Left renal pelvis (tissue), 4 donors: ENCODE results near the gene NUBP1. TPM values are rescaled to one million over a fixed set of nuclear protein-coding genes. Genes with fewer than 3 reads are reported as not detected.

ENCODE experiments used
- DNase-seq, 4 donors: peaks; one replicate each; pipeline ENCODE4 v3.0.0-alpha.2; 2013; ENCODE audit warnings: low read depth in 4 of 4, low spot score in 3 of 4
- polyA plus RNA-seq, 4 donors: library from polyadenylated mRNA; unstranded; fragments of 120-200 nt; gene quantifications; one replicate each; pipeline ENCODE4 v1.2.1, GENCODE V29; 2013; ENCODE audit not compliant: insufficient read length in 4 of 4

NUBP1 gene
- polyA plus RNA-seq, 4 donors = 25.1 to 37.6 (median 30.6) TPM

DNA sequence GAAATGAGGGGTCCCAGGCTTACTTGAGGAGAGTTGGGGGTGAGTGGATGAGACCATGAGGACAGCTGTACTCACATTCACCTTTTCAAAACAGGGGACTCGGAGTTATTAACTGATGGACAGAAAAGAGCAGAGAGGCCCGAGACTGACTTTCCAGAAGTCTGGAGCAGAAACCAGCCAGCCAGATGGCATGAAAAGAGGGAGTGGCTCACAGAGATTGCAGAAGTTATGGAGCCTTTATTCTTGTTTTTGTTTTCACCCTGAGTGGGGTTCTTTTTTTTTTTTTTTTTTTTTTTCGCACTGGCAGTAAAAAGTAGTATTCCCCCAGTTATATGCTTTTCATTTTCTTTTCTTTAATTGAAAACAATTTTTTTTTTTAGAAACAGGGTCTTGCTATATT is 56.1 kb downstream of the NUBP1 start:
- DNase-seq = no peak

DNA sequence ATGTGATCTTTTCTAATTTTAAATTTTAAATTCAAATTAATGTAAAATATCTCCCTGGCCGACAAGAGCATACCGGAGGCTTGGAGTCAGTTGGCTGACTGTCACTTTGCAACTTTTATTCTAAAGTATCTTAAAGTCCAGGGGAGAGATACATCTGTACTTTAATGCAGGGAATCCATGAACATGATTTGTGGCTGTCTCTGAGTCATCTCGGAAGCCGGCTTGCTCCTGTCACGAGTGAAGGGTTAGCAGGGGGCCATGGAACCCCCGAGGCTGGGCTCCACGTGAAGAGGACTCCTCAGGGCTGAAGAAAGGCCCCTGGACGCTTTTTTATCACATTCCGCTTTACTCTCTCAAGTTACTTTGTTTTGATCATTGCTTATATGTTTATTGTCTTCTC is 61.7 kb downstream of the NUBP1 start:
- no peak for DNase-seq

DNA sequence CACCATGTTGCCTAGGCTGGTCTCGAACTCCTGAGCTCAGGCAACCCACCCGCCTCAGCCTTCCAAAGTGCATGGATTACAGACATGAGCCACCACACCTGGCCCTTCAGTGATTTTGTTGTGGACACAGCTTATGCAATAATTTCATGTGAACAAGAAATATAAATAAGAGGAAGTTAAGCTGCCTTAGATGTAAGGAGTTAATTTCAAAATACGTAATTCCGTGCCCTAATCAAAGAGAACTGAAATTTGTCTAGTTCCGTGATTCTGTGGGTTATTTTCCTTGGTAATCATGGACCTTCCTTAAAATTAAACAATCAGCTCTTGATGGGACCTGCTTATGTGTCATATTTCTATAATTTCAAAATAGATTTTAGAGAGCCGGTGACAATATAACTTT is 63.1 kb downstream of the NUBP1 start:
- DNase-seq = no peak

DNA sequence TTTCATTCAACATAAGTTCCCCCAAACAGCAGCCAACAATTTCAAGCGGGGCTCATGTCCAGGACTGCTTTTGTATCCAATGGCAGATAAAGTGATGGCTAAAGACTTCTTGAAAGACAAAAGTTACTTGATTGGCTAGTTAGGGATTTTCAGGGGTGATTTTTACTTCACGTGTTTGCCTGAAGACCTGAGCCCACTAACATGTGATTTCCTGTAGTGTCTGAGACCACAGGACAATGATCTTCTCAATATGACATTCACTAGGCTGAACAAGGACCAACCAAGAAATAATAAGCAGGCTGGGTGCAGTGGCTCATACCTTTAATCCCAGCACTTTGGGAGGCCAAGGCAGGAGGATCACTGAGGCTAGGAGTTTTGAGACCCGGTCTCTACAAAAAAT is 64.6 kb downstream of the NUBP1 start:
- DNase-seq = no peak

DNA sequence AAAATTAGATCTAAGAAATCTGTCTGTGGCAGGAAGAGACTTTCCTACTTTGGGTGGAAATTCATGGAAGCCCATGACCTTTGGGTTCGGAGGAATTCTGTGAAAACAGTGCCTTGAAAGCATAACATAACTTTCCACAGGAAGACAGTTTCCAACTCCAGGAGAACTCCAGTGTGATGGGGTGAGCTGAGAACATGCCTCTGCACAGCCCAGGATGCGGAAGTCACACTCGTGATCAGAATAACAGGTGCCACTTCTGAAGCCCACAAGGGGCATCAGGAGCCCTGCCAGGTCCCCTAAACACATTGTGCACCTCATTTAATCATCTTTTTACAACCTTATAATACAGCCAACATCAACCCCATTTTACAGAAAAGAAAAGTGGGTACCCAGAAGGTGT is 65.2 kb downstream of the NUBP1 start:
- DNase-seq = no peak

DNA sequence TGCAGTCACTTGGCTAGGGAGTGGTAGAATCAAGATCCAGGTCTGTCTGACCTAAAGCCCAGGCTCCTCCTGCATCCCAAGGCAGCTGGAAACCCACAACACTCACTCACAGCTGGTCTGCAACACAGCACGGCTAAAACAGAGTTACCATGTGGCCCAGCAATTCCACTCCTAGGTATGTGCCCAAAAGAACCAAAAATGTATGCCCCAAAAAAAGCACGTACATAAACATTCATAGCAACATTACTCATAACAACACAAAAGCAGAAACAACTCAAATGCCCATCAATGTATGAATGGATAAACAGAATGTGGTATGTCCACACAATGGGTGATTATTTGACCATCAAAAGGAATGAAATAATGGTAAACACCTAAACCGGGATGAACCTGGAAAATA is 66.1 kb downstream of the NUBP1 start:
- no peak for DNase-seq

DNA sequence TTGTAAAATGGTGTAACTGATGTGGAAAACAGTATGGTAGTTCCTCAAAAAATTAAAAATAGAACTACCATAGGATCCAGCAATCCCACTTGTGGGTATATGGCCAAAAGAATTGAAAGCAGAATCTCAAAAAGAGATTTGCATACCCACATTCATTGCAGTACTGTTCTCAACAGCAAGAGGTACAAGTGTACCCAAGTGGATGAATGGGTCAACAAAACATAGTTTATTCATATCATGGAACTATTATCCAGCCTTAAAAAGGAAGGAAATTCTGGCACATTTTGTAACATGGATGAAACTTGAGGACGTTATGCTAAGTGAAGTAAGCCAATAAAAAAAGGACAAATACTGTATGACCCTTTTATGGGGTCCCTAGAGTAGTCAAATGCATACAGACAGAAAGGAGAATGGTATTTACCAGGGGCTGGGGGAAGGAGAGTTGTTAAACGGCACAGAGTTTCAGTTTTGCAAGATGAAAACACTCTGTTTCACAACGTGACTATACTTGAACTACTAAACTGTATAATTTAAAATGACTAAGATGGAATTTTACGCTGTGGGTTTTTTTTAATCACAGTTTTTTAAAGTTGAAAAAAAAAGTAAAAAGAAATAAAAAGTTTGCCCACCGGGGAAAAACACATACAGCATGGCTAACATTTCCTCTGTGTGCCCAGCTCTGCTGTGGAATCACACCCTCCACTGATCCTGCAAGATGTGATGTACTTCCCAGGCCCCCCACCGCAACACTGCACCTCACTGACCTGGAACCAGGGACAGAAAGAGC is 68.9 kb downstream of the NUBP1 start:
- DNase-seq = no peak

DNA sequence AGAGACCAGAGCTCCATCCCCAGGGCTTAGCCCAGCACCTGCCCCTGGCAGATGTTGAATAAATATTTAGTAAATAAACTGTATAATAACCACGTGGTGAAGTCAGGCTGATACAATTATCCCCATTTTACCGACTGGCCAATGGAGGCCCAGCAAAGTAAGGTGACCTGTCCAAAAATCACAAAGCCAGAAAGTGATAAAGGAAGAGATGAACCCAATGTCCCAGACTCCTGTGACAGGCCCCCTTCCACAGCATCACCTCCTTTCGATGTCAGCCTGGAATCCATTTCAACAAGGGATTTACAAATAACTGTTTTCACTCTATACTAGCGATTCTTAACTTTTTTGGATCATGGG is 69.4 kb downstream of the NUBP1 start:
- DNase-seq = no peak

DNA sequence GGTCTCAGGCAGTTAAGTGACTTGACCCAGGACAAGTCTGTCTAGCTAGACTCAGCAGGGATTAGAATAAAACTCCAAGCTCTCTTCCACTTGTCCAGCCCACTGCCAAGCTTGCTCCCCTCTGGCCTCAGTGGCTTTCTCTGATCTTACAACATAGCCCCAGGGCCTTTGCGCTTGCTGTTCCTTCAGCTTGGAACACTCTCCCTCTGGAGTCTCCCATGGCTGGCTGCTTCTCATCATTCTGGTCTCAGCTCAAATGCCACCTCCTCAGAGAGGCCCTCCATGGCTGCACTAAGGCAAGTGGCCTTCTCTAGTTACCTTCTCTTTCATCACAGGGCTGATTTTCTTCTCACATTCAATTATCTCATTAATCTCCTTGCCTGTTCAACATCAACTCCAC is 73.9 kb downstream of the NUBP1 start:
- no peak for DNase-seq

DNA sequence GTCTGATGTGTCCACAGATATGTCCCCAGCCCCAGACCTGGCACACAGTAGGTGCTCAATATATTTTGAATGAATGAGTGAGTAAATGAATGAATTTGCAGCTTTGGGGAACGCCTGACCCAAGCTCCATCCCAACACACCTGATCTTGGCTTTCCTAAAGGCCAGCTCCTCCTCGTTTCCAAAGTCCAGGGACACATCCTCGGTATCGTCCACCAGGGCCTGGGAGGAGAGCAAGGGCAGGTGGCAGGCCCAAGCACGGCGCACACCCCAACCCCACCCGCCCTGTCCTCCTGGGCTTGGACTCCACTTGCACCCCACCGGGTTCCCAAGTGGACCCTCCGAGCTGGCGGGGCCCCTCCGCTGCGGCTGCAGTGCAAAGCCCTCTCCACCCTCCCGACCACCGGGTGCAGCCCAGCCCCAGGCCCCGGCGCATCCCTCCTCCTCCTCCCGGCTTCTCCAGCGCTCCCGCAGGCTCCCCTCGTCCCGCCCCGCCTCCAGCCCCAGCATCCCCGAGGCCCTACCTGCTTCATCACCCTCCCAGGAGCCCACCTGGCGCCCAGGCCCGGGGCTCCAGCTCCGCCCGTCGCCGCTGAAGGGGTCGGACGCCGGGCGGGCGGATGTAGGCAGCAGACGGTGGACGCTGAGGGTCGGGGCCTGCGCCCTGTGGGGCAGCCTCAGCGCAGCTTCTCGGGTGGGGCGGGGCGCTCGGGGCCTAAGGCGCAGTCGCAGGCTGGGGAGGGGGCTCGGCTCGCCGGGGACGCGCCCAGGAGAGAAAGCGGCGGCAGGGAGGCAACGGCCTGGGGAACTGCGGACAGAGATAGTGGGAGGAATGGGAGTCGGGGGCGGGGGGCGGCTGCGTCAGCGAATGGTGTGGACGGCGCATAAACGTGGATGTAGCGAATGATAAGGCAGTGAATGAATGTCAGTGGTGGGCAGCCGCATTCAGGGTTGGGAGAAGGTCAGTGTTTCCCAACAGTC is 74.6 kb downstream of the NUBP1 start, which contains the start of gene TVP23A:
Gene TVP23A (minus strand): TSS at position 832 of the 979 bp plus-strand sequence. CDS start 301 bp downstream, at position 531.
- no peak for DNase-seq

Other genes starting within 250 kb of the NUBP1 start
- 10 to 100 TPM; 25.0 to 32.6 (median 29.5) TPM for gene EMP2, start 163.2 kb upstream of the NUBP1 start, polyA plus RNA-seq
- under 1 TPM; 0.16 to 0.53 (median 0.24) TPM for gene TEKT5, start 48.9 kb upstream of the NUBP1 start, polyA plus RNA-seq
- gene TVP23A, start 75.0 kb downstream of the NUBP1 start, polyA plus RNA-seq = 1 to 10 TPM; 2.3 to 7.9 (median 4.7) TPM
- gene CIITA, start 133.4 kb downstream of the NUBP1 start, polyA plus RNA-seq = 1 to 10 TPM; 2.3 to 6.7 (median 5.6) TPM
- 10 to 100 TPM; 44.4 to 49.8 (median 45.9) TPM for gene DEXI, start 198.6 kb downstream of the NUBP1 start, polyA plus RNA-seq
- gene CLEC16A, start 200.7 kb downstream of the NUBP1 start, polyA plus RNA-seq = 10 to 100 TPM; 18.0 to 25.9 (median 22.7) TPM